ENCODE data around the gene DNAJB6.

The DNAJB6 gene

GRCh38 chr7:157310676-157311185 is 26.1 kb upstream of the DNAJB6 start:
- TF ChIP-seq FOXP2 (optimal IDR thresholded peaks at IDR 0.05; ENCODE audit: borderline replicate concordance, extremely low read depth, extremely low read length, insufficient read depth) (no peak), SIN3A (IDR thresholded peaks at IDR 0.05; ENCODE audit: borderline replicate concordance, insufficient read depth, low read length) (no peak), TAF1 (IDR thresholded peaks at IDR 0.05; ENCODE audit: borderline replicate concordance, insufficient read depth, low read length) (no peak), POLR2AphosphoS5 (IDR thresholded peaks at IDR 0.05; ENCODE audit: low read depth, low read length) (no peak), REST (IDR thresholded peaks at IDR 0.05; ENCODE audit: insufficient read depth in 1 of 2, low read depth in 2 of 2, low read length in 2 of 2) (no peak)

- TF ChIP-seq POLR2AphosphoS5 (IDR thresholded peaks at IDR 0.05; ENCODE audit: low read depth, low read length): no peak
- TF ChIP-seq SIN3A (IDR thresholded peaks at IDR 0.05; ENCODE audit: borderline replicate concordance, insufficient read depth, low read length): no peak
Measured at GRCh38 chr7:157312941-157313340, 23.9 kb upstream of the DNAJB6 start.

GRCh38 chr7:157313645-157314044 is 23.2 kb upstream of the DNAJB6 start:
- TF ChIP-seq TAF1 (IDR thresholded peaks at IDR 0.05; ENCODE audit: borderline replicate concordance, insufficient read depth, low read length) (no peak), REST (IDR thresholded peaks at IDR 0.05; ENCODE audit: insufficient read depth in 1 of 2, low read depth in 2 of 2, low read length in 2 of 2) (no peak), FOXP2 (optimal IDR thresholded peaks at IDR 0.05; ENCODE audit: borderline replicate concordance, extremely low read depth, extremely low read length, insufficient read depth) (no peak), SIN3A (IDR thresholded peaks at IDR 0.05; ENCODE audit: borderline replicate concordance, insufficient read depth, low read length) (no peak), POLR2AphosphoS5 (IDR thresholded peaks at IDR 0.05; ENCODE audit: low read depth, low read length) (no peak)

GRCh38 chr7:157318015-157318706 is 18.6 kb upstream of the DNAJB6 start:
- TF ChIP-seq SIN3A (IDR thresholded peaks at IDR 0.05; ENCODE audit: borderline replicate concordance, insufficient read depth, low read length) (no peak), POLR2AphosphoS5 (IDR thresholded peaks at IDR 0.05; ENCODE audit: low read depth, low read length) (no peak), TAF1 (IDR thresholded peaks at IDR 0.05; ENCODE audit: borderline replicate concordance, insufficient read depth, low read length) (no peak), FOXP2 (optimal IDR thresholded peaks at IDR 0.05; ENCODE audit: borderline replicate concordance, extremely low read depth, extremely low read length, insufficient read depth) (no peak), REST (IDR thresholded peaks at IDR 0.05; ENCODE audit: insufficient read depth in 1 of 2, low read depth in 2 of 2, low read length in 2 of 2) (no peak)

- TF ChIP-seq POLR2AphosphoS5 (IDR thresholded peaks at IDR 0.05; ENCODE audit: low read depth, low read length) (no peak), FOXP2 (optimal IDR thresholded peaks at IDR 0.05; ENCODE audit: borderline replicate concordance, extremely low read depth, extremely low read length, insufficient read depth) (no peak)
Measured at GRCh38 chr7:157320608-157320980, 16.2 kb upstream of the DNAJB6 start.

- TF ChIP-seq FOXP2 (optimal IDR thresholded peaks at IDR 0.05; ENCODE audit: borderline replicate concordance, extremely low read depth, extremely low read length, insufficient read depth) (no peak), REST (IDR thresholded peaks at IDR 0.05; ENCODE audit: insufficient read depth in 1 of 2, low read depth in 2 of 2, low read length in 2 of 2) (no peak), POLR2AphosphoS5 (IDR thresholded peaks at IDR 0.05; ENCODE audit: low read depth, low read length) (no peak), SIN3A (IDR thresholded peaks at IDR 0.05; ENCODE audit: borderline replicate concordance, insufficient read depth, low read length) (no peak), TAF1 (IDR thresholded peaks at IDR 0.05; ENCODE audit: borderline replicate concordance, insufficient read depth, low read length) (no peak)
Measured at GRCh38 chr7:157323401-157323800, 13.4 kb upstream of the DNAJB6 start.
